PFSK-1 (cell line): Measurements from ENCODE around the gene CLEC2L.

Experiments used
- FOXP2 ChIP-seq: optimal IDR thresholded peaks from 2 replicates; pipeline ENCODE3; 2011; ENCODE audit warnings: borderline replicate concordance, control low read depth, inconsistent platforms; ENCODE audit not compliant: insufficient read depth; ENCODE audit errors: extremely low read length, extremely low read depth
- POLR2AphosphoS5 ChIP-seq: IDR thresholded peaks from 2 replicates; pipeline ENCODE4 v1.6.1; 2012; ENCODE audit warnings: low read depth, mild to moderate bottlenecking, control low read depth, low read length, moderate library complexity
- SIN3A ChIP-seq: IDR thresholded peaks from 2 replicates; pipeline ENCODE4 v1.6.1; 2012; ENCODE audit warnings: mild to moderate bottlenecking, low read length, moderate library complexity, borderline replicate concordance; ENCODE audit not compliant: insufficient read depth
- TAF1 ChIP-seq: IDR thresholded peaks from 2 replicates; pipeline ENCODE4 v1.6.1; 2012; ENCODE audit warnings: low read length, control low read depth, borderline replicate concordance; ENCODE audit not compliant: insufficient read depth
- TF ChIP-seq, protein P1 (sequence below), 2 experiments: IDR thresholded peaks; 2 replicates each; pipeline versions ENCODE4 v1.6.1 to v1.8.0; 2011 to 2012; ENCODE audit warnings: low read depth in 2 of 2, low read length in 2 of 2, control low read depth in 1 of 2, inconsistent platforms in 1 of 2, mild to moderate bottlenecking in 1 of 2, moderate library complexity in 1 of 2; ENCODE audit not compliant: insufficient read depth in 1 of 2

DNA sequence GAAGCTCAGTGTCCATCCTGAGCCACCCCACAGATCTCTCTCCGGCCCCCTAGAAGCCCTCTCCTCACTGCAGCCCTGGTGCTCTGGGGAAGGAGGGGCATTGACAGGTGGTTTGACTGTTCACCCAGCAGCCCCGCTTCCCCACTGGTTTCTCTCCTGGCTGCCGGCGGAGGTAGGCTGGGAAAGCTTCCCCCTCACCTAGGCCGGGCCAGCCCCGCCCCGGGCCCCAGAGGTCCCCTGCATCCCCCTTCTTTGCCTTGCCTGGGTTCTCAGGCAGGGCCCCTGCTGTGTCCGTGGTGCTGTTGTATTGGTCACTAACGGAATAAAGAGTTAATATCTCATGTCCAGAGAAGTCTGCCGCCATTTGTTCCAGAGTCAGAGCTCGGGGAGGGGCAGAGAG, 21.2 kb downstream of the CLEC2L start:
- TF ChIP-seq POLR2AphosphoS5: no peak
- no peak for TF ChIP-seq SIN3A
- TF ChIP-seq TAF1: no peak
- TF ChIP-seq, protein P1, sequence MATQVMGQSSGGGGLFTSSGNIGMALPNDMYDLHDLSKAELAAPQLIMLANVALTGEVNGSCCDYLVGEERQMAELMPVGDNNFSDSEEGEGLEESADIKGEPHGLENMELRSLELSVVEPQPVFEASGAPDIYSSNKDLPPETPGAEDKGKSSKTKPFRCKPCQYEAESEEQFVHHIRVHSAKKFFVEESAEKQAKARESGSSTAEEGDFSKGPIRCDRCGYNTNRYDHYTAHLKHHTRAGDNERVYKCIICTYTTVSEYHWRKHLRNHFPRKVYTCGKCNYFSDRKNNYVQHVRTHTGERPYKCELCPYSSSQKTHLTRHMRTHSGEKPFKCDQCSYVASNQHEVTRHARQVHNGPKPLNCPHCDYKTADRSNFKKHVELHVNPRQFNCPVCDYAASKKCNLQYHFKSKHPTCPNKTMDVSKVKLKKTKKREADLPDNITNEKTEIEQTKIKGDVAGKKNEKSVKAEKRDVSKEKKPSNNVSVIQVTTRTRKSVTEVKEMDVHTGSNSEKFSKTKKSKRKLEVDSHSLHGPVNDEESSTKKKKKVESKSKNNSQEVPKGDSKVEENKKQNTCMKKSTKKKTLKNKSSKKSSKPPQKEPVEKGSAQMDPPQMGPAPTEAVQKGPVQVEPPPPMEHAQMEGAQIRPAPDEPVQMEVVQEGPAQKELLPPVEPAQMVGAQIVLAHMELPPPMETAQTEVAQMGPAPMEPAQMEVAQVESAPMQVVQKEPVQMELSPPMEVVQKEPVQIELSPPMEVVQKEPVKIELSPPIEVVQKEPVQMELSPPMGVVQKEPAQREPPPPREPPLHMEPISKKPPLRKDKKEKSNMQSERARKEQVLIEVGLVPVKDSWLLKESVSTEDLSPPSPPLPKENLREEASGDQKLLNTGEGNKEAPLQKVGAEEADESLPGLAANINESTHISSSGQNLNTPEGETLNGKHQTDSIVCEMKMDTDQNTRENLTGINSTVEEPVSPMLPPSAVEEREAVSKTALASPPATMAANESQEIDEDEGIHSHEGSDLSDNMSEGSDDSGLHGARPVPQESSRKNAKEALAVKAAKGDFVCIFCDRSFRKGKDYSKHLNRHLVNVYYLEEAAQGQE (IDR thresholded peaks at IDR 0.05; ENCODE audit: insufficient read depth in 1 of 2, low read depth in 2 of 2, low read length in 2 of 2): no peak
- TF ChIP-seq FOXP2: no peak
